HG02943 (cell line): Measurements from ENCODE around the gene MGA.

ENCODE experiments used
- ATAC-seq: cut with Tn5 transposase; IDR thresholded peaks from one replicate; pipeline ENCODE4 v1.9.1; 2021; ENCODE audit warnings: mild to moderate bottlenecking, low read depth, moderate library complexity; ENCODE audit not compliant: unreplicated experiment

MGA gene

DNA sequence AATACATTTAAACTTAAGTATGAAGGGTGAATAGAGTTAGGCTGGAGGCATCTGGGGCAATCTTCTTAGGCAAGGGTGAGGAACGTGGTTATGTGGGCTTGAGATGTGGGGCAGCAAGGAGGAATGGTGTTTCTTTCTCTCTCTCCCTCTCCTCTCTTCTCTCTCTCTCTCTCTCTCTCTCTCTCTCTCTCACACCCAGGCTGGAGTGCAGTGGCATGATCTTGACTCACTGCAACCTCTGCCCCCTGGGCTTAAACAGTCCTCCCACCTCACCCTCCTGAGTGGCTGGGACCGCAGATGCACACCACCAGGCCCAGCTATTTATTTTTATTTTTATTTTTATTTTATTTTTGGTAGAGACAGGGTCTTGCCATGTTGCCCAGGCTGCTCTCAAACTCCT, 4.0 kb upstream of the MGA start:
- no peak for ATAC-seq

DNA sequence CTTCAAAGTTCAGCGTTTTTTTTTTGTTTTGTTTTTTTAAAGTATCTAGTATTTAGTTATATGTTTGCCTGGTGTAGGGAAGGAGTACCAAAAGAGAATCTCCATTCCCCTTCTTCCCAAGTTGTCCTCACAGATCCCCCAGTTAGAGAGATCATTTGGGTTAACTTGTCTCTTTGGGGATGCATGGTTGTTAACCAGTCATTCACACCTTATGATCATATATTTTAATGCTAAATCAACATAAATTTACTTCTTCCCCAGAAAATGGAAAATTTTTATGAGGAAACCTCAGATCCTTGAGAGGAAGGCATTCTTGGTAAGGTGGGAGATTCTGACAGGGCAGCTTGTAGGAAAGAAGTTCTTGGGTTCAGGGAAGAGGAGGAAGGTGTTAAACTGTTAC, 1.5 kb upstream of the MGA start:
- ATAC-seq: no peak

DNA sequence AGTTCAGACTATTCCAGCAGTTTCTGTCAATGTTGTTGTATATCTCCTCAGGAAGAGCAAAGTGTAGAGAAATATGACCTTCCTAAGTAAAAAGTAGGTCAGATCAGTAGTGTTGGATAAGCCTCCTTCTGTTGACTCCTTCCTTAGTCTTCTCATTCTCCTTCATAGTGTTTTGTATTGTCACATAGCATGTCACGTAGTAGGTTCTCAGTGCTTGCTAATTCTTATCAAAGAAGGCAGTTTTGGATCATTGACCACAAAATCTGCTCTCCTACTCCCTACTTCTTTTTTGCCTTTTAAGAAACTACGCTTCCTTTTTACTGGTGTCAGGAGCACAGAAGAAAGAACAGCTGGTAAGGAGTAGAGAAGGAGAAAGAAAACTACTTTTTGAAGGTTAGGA, 1.0 kb upstream of the MGA start:
- no peak for ATAC-seq

DNA sequence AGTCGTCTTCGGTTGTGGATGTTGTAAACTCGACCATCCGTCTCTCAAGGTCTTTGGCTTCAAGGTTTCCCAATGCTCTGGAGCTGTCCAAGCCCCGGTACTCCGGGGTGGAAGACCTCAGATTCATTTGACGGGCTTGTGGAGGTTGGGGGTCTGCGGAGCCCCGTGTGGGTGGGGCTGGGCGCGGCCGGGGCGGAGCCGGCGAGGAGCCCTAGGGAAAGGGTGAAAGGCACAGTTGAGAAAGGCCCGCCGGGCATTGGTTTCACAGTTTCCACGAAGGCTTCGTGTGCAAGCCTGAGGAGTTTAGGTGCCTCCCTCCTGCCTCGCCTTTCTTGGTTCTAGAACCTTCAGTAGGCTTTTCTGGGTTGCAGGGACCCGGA, 360 bp upstream of the MGA start:
- no peak for ATAC-seq

DNA sequence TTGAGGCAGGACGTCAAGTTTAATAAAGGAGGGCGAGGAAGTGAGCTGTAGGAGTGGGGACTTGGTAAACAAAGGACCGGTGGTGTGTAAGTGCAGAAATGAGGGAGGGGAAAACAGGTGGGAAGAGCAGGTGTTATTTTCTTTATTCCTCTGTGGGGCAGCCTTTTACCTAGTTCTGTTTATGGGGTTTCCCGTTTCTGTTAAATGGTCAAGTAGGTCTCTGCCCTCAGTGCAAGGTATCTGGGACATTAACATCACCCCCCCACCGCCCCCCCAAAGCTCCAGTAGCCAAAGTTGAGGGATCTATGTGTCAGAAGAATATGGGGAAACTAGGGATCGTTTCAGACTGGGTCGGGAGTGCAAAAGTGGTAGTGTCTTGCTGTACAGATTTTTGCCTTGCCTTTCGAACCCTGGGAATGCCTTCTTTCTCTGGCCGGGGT, 893 bp downstream of the MGA start:
- no peak for ATAC-seq

DNA sequence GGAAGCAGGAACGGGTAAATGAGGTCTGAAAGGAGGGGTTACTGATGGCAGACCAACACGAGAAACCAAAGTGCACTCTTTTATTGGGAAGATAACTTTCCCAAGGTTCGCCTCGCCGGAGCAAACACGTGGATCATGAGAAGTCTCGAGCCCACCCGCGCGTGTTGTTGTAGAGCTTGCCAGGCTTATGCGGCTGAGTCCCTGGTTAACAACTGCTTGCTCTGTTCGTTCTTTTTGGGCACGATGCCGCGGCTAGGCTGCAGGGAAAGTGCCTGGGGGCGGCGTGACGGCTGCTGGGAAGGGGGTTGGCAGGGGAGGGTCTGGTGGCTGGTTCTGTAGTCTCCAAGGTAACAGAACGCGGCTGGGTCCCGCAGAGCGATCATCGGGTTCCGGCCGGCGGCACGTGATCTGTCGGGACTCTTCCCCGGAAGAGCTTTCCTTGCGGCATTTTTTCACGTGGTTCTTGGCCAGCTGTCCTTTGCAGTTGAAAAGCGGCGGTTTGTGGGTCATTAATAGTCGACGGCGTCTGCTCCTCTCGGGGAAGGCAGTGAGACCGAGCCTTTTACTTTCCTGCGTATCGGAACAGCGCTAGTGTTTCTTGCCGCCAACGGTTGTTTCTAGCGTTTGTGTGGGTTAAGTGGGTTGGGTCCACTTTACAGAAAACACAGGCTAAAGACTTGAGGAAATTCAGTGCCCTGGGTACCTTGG, 1.5 kb downstream of the MGA start:
- ATAC-seq: no peak

DNA sequence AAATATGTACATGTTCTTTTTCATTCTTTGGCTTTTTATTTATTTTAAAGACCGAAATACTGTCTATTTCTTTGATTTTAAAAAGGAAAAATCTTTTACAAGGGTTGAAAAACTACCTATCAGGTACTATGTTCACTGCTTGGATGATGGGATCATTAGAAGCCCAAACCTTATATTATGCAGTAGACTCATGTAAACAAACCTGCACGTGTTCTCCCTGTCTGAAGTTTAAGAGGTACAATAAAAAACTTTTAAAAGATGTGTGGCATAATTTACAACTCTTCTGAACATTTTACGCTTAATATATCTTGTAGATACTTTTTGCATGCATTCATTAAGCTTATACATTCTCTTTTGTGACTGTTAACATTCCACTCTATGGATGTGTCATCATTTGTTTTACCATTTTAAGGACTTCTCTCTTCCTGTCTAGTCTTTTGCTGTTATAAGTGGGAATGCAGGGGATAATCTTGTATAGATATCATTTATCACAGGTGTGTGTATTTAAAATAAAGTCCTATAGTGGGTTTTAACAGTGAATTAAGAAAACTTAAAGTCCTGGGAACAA, 6.2 kb downstream of the MGA start:
- ATAC-seq: no peak

DNA sequence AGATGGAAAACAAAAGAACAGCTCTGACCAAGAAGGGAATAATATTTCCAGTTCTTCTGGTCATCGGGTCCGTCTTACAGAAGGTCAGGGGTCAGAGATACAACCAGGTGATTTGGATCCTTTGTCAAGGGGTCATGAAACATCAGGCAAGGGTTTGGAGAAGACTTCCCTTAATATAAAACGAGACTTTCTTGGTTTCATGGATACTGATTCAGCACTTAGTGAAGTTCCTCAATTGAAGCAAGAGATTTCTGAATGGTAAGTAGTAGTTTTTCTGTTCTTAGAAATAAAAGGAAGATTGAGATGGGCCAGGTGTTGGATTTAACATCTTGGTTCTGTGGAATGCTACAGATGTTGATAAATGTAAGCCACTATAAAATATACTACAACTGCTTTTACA, 9.5 kb downstream of the MGA start:
- ATAC-seq: no peak

DNA sequence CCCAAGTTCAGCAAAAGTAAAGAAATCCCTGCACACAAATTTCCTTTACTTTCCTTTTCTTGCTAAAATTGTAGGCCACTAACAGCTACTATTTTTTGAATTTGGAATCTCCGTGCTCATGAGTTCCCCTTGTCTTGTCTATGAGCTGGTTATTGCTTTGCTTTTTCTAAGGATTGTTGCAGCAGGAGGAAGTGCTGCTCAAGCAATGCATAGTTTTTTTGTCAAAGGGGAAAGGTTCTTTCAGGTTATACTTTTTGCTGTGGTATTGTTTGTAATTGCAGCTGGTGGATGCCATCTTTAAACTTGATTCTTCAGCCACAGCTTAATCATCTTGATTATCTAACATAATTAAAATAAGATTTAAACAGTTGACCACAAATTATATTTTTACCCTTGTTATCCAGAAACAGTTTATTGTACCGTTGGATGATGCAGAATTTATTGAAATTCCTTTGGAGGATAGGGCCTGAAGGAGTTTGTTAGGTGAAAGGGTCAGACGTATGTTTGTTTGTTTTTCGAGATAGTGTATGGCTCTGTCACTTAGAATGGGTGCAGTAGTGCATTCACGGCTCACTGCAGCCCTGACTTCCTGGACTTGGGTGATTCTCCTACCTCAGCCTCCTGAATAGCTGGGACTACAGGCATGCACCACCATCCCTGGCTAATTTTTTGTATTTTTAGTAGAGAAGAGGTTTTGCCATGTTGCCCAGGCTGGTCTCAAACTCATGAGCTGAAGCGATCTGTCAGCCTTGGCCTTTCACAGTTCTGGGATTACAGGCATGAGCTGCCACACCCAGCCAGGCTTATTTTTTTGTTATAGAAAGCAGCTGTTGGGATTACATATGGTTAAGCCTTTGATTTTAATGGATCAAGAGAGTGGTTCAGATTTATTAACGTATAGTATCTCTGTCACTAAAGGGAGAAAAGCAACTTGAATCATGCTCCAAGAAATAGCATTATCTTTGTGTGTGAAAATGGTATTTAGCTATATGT, 11.7 kb downstream of the MGA start:
- ATAC-seq: no peak

DNA sequence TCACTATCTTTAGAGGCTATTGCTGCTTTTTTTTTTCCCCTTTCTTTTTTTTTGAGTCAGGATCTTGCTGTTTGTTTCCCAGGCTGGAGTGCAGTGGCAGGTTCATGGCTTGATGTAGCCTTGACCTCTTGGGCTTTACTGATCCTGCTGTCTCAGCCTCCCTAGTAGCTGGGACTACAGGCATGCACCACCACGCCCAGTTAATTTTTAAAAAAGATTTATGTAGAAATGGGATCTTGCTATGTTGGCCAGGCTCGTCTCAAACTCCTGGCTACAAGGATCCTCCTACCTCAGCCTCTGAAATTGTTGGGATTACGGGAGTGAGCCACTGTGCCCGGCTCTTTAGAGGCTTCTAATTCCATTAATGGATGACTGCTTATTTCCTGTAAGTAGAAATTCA, 15.1 kb downstream of the MGA start:
- ATAC-seq: no peak

DNA sequence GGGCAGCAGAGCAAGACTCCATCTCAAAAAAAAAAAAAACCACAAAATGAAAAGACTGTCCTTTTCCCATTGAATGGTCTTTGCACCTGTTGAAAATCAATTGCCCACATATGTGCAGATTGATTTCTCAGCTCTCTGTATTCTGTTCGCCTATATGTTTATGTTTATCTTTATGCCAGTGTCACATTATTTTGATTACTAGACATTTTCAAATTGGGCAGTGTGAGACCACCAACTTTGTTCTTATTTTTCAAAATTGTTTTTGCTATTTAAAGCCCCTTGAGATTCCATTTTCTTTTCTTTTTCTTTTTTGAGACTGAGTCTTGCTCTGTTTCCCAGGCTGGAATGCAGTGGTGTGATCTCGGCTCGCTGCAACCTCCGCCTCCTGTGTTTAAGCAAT, 18.5 kb downstream of the MGA start:
- no peak for ATAC-seq

DNA sequence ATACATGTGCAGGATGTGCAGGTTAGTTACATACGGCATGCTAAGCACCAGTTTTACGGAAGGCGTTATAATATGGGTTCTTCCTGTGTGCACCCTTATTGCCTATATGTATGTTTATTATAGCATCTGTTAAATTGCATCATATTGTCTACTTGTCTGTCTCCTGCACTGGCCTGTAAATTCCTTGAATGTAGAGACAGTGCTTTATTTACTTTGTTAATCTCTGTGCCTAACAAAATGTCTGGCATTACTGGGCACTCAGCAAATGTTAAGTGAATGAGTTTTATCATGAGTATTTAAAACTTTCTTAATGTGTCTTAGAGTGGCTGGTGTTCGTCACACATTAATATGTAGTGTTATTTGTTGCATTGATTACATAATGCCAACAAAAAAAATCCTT, 23.8 kb downstream of the MGA start:
- no peak for ATAC-seq

DNA sequence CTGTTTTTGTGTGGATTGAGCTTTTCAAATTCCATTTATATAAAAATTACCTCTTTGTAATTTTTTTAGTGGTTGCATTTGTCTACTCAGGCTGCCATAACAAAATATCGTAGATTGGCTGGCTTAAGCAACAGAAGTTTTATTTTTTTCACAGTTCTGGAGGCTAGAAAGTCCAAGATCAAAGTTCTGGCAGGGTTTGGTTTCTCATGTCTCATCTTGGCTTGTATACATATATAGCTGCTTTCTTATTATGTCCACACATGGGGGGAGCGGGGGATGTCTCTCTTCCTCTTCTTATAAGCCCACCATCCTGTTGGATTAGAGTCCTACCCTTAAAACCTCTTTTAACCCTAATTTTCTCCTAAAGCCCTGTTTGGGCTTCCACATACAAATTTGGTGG, 28.5 kb downstream of the MGA start:
- no peak for ATAC-seq

DNA sequence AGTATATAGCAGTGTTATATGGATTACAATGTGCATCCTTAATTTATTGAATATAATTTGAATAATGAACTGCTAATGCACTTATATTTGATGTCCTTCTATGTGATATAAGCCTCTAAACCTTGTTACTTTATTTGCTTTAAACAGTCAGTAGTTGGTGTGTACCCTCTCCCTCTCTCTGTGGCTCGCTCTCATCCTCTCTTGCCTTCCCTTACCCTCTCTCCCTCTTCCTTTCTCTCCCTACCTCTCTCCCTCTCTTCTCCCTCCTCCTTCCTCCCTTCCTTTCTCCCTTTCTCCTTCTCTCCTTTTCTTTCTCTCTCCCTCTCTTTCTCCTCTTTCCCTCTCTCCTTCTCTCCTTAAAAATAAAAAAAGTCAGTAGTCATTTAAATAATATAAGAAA, 28.9 kb downstream of the MGA start:
- ATAC-seq: no peak

DNA sequence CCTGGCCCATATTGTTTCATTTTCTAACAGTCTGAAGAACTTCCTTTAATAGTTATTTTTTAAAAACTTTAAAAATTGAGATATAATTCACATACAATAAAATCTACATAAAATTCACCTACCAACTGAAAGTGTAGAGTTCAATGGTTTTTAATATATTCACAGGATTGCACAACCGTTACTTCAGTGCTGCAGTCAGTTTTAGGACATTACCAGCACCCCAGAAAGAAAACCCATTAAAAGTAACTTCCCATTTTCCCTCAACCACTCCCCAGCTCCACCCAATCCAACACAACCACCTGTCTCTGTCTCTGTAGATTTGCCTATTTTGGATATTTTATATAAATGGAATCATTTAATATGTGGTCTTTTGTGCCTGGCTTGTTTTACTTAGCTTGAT, 29.6 kb downstream of the MGA start:
- no peak for ATAC-seq

DNA sequence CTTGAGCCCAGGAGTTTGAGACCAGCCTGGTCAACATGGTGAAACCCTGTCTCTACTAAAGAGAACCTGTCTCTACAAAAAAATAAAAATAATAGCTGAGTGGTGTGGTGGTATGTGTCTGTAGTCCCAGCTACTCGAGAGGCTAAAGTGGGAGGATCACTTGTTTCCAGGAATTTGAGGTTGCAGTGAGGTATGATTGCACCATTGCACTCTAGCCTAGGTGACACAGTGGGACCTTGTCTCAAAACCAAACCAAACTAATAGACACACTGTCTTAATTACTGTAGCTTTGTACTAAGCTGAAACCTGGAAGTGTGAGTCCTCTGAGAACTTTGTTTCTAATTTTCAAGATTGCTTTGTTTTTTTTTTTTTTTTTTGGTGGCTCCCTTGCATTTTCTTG, 30.4 kb downstream of the MGA start:
- ATAC-seq: no peak

DNA sequence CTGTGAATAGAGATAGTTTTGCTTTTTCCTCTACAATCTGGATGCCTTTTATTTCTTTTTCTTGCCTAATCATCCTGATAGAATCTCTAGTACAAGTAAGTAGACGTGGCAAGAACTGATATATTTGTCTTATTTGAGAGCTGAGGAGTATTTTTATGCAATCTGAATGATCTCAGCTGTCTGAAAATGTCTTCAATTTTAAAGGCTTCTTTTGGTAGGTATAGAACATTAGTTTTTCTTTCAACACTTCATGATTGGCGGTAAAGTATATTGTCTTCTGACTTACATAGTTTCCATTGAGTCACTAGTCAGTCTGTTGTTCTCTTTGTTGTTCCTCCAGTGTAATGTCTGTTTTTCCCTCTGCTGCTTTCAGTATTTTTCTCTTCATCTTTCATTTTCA, 31.3 kb downstream of the MGA start:
- no peak for ATAC-seq

DNA sequence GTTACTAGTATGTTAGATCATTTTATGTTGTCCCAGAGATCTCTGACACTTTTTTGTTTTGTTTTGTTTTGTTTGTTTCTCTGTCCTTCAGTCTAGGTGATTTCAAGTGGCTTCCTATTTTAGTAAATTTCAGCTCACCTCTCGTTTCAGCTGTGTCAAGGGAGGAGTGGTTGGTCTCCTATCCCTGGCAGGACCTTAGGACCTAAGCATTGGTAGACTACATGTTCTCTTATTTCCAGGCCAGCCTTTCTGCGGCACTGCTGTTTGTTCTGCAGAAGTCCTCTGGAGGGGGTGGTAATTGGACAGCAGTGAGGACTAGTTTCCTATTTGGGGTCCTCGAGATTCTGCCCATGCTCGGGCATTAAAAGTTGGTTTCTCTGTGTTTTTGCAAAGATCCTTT, 31.8 kb downstream of the MGA start:
- no peak for ATAC-seq

DNA sequence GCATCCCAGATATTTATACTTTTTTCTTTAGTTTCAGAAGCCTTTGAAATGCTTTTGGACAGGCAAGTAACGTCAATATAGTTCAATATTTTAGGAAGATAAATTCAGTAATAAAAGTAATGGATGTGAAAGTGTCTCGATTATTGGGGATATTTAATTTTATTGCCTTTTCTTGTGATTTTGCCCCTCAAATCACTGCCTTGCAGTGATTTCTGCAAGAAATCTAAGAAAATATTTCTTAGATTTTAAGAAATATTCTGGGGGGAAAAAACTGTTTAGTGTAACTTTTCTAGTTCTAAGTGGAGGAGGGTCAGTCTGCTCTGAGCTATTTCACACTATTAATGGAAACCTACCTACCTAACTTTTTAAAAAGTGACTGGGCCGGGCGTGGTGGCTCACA, 33.6 kb downstream of the MGA start:
- no peak for ATAC-seq

DNA sequence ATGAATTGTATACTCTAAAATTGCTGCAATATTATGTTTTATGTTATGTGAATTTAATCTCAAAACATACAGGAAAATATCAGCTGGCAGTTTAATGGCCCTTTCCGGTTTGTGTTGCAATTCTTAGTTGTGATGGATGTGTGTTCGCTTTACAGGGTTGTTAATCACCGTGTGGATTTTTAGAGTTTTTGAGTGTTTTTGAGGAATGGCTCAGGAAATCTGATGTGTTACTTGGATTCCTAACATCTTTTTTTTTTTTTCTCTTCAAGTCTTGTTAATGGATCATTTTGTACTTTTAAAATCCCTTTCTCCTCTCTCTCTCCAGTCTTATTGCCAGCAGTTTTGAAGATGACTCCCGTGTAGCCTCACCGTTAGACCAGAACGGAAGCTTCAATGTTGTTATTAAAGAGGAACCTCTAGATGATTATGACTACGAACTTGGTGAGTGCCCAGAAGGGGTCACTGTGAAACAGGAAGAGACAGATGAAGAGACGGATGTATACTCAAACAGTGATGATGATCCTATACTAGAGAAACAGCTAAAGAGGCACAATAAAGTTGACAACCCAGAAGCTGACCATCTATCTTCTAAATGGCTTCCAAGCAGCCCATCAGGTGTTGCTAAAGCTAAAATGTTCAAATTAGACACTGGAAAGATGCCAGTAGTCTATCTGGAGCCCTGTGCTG, 35.7 kb downstream of the MGA start:
- no peak for ATAC-seq

DNA sequence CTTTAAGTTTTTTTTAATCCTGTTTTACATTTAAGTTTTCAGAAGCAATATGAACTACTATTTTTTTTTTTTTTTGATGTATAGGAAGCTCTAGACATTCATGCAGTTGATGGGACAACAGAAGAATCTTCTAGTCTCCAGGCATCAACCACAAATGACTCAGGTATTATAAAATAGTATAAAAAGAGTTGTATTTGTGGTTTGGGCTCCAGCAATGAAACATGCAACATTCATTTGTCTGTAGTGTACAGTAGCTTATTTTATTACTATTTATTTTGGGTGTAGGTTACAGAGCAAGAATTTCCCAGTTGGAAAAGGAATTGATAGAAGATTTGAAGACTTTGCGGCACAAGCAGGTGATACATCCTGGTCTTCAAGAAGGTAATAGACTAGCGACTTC, 38.6 kb downstream of the MGA start:
- no peak for ATAC-seq
